Smooth muscle cell of the brain vasculature (primary cell): ENCODE data around the gene CCDC192.
A peak's percentile ranks its signal among the peaks of the same experiment; 100 is the strongest.
"Not testable (repeated sequence)": the region's sequence is repeated elsewhere in the genome, so short reads cannot be mapped to it uniquely, and the experiment has no call there.

Experiments
- DNase-seq: peaks from one replicate; pipeline ENCODE4 v3.0.0-alpha.2; 2012; ENCODE audit warnings: low read depth, low spot score

CCDC192 gene

GRCh38 chr5:127699416-127699815, 3.8 kb upstream of the CCDC192 start:
- no peak for DNase-seq

GRCh38 chr5:127700237-127700766, 2.9 kb upstream of the CCDC192 start:
- DNase-seq: no peak

GRCh38 chr5:127702434-127702833, 757 bp upstream of the CCDC192 start:
- DNase-seq: no peak

- DNase-seq: no peak
Measured at GRCh38 chr5:127705120-127705892, 2.1 kb downstream of the CCDC192 start.

- no peak for DNase-seq
Measured at GRCh38 chr5:127706691-127707090, 3.5 kb downstream of the CCDC192 start.

- no peak for DNase-seq
Measured at GRCh38 chr5:127707209-127707608, 4.0 kb downstream of the CCDC192 start.

- not testable (repeated sequence) for DNase-seq
Measured at GRCh38 chr5:127713083-127713482, 9.9 kb downstream of the CCDC192 start.

- no peak for DNase-seq
Measured at GRCh38 chr5:127718181-127718580, 15.0 kb downstream of the CCDC192 start.

GRCh38 chr5:127723571-127723970, 20.4 kb downstream of the CCDC192 start:
- DNase-seq: peak; percentile 31

GRCh38 chr5:127725673-127726072, 22.5 kb downstream of the CCDC192 start:
- DNase-seq: no peak

- no peak for DNase-seq
Measured at GRCh38 chr5:127732963-127733362, 29.8 kb downstream of the CCDC192 start.

- DNase-seq: not testable (repeated sequence)
Measured at GRCh38 chr5:127739348-127739747, 36.2 kb downstream of the CCDC192 start.

- no peak for DNase-seq
Measured at GRCh38 chr5:127739807-127740384, 36.7 kb downstream of the CCDC192 start.

GRCh38 chr5:127741412-127741811, 38.2 kb downstream of the CCDC192 start:
- DNase-seq: no peak

- no peak for DNase-seq
Measured at GRCh38 chr5:127744241-127744640, 41.0 kb downstream of the CCDC192 start.

GRCh38 chr5:127746756-127747155, 43.6 kb downstream of the CCDC192 start:
- no peak for DNase-seq

GRCh38 chr5:127752503-127753265, 49.5 kb downstream of the CCDC192 start:
- DNase-seq: not testable (repeated sequence)

GRCh38 chr5:127754259-127754658, 51.1 kb downstream of the CCDC192 start:
- no peak for DNase-seq

- DNase-seq: no peak
Measured at GRCh38 chr5:127754706-127755105, 51.5 kb downstream of the CCDC192 start.

GRCh38 chr5:127757576-127757975, 54.4 kb downstream of the CCDC192 start:
- no peak for DNase-seq

GRCh38 chr5:127758766-127759283, 55.6 kb downstream of the CCDC192 start:
- DNase-seq: no peak

- DNase-seq: no peak
Measured at GRCh38 chr5:127761869-127762268, 58.7 kb downstream of the CCDC192 start.
